WTC11 (cell line): ENCODE results near the gene PARD3B. TPM values are rescaled to one million over a fixed set of nuclear protein-coding genes. Genes with fewer than 3 reads are reported as not detected.

Experiments
- ATAC-seq: fragments of 200-7000 bp; cut with Tn5 transposase; 2 replicates; pipeline ENCODE4 v1.10.0; 2021; ENCODE audit warnings: mild to moderate bottlenecking, moderate library complexity
- CTCF ChIA-PET: fragments of 300-600 bp; sonication (Branson Sonifier 250); formaldehyde crosslinking; loops from one replicate; lab custom pipeline; 2021; ENCODE audit warnings: antibody characterized with exemption; lab: Charles Lee
- POLR2A ChIA-PET: fragments of 350-600 bp; sonication (Branson Sonifier 250); formaldehyde crosslinking; loops from one replicate; lab custom pipeline; 2021; ENCODE audit warnings: antibody characterized with exemption; lab: Charles Lee
- DNase-seq: peaks from one replicate; pipeline ENCODE4 v3.0.0; 2021; ENCODE audit warnings: low spot score
- H3K27ac Mint-ChIP-seq: 2 replicates; pipeline ENCODE4 v1.8.0; 2021; ENCODE audit warnings: mixed read lengths
- H3K27me3 Mint-ChIP-seq: 2 replicates; pipeline ENCODE4 v1.8.0; 2021; ENCODE audit warnings: low read depth, mild to moderate bottlenecking, moderate library complexity, mixed read lengths
- H3K36me3 Mint-ChIP-seq: 2 replicates; pipeline ENCODE4 v1.8.0; 2021; ENCODE audit warnings: mixed read lengths
- H3K4me1 Mint-ChIP-seq: 2 replicates; pipeline ENCODE4 v1.8.0; 2022; ENCODE audit warnings: mixed read lengths
- H3K4me3 Mint-ChIP-seq: 2 replicates; pipeline ENCODE4 v1.8.0; 2021; ENCODE audit warnings: mild to moderate bottlenecking, moderate library complexity, mixed read lengths
- H3K9me3 Mint-ChIP-seq: 2 replicates; pipeline ENCODE4 v1.8.0; 2021; ENCODE audit warnings: mixed read lengths
- AFF4 ChIP-seq: sonication (generic); formaldehyde crosslinking; IDR thresholded peaks from 2 replicates; pipeline ENCODE4 v1.8.1; 2023; ENCODE audit warnings: mild to moderate bottlenecking, missing genetic modification reagents, borderline replicate concordance
- CREM ChIP-seq: sonication (generic); formaldehyde crosslinking; IDR thresholded peaks from 2 replicates; pipeline ENCODE4 v1.8.1; 2022; ENCODE audit warnings: mild to moderate bottlenecking, missing genetic modification reagents, moderate library complexity
- CTCF ChIP-seq: fragments of 200-600 bp; IDR thresholded peaks from 2 replicates; pipeline ENCODE4 v1.8.0; 2022; ENCODE audit warnings: antibody characterized with exemption
- E2F1 ChIP-seq: sonication (generic); formaldehyde crosslinking; IDR thresholded peaks from 2 replicates; pipeline ENCODE4 v1.8.0; 2022; ENCODE audit warnings: mild to moderate bottlenecking, missing genetic modification reagents
- ERG ChIP-seq: fragments of 250-450 bp; sonication (Bioruptor Pico); IDR thresholded peaks from 2 replicates; pipeline ENCODE4 v1.8.0; 2021; ENCODE audit warnings: mild to moderate bottlenecking
- FOXJ3 ChIP-seq: sonication (generic); formaldehyde crosslinking; IDR thresholded peaks from 2 replicates; pipeline ENCODE4 v1.9.0; 2021; ENCODE audit warnings: missing genetic modification reagents, mild to moderate bottlenecking, borderline replicate concordance
- FOXK1 ChIP-seq: sonication (generic); formaldehyde crosslinking; IDR thresholded peaks from 2 replicates; pipeline ENCODE4 v1.8.0; 2022; ENCODE audit warnings: mild to moderate bottlenecking, moderate library complexity, missing genetic modification reagents
- HMGA2 ChIP-seq: fragments of 250-450 bp; sonication (Bioruptor Pico); IDR thresholded peaks from 2 replicates; pipeline ENCODE4 v1.4.0; 2021; ENCODE audit warnings: mild to moderate bottlenecking, moderate library complexity
- HMGXB4 ChIP-seq: sonication (generic); formaldehyde crosslinking; IDR thresholded peaks from 2 replicates; pipeline ENCODE4 v1.8.1; 2023; ENCODE audit warnings: mild to moderate bottlenecking, moderate library complexity, missing genetic modification reagents
- JUN ChIP-seq: sonication (generic); formaldehyde crosslinking; IDR thresholded peaks from 2 replicates; pipeline ENCODE4 v1.8.0; 2023; ENCODE audit warnings: mild to moderate bottlenecking, missing genetic modification reagents
- MYBL2 ChIP-seq: sonication (generic); formaldehyde crosslinking; IDR thresholded peaks from 2 replicates; pipeline ENCODE4 v1.8.1; 2023; ENCODE audit warnings: mild to moderate bottlenecking, moderate library complexity, missing genetic modification reagents
- NFATC4 ChIP-seq: fragments of 250-450 bp; sonication (Bioruptor Pico); IDR thresholded peaks from 2 replicates; pipeline ENCODE4 v1.9.0; 2021; ENCODE audit warnings: mild to moderate bottlenecking
- NFE2L1 ChIP-seq: sonication (generic); formaldehyde crosslinking; IDR thresholded peaks from 2 replicates; pipeline ENCODE4 v1.8.1; 2023; ENCODE audit warnings: missing genetic modification reagents
- NFYB ChIP-seq: sonication (generic); formaldehyde crosslinking; conservative IDR thresholded peaks from 2 replicates; pipeline ENCODE4 v1.8.0; 2022; ENCODE audit warnings: low read depth, missing genetic modification reagents
- SP1 ChIP-seq: sonication (generic); formaldehyde crosslinking; conservative IDR thresholded peaks from 2 replicates; pipeline ENCODE4 v1.8.1; 2022; ENCODE audit warnings: missing genetic modification reagents
- STAT6 ChIP-seq: sonication (generic); formaldehyde crosslinking; conservative IDR thresholded peaks from 2 replicates; pipeline ENCODE4 v1.8.1; 2023; ENCODE audit warnings: mild to moderate bottlenecking, low read depth, missing genetic modification reagents, moderate library complexity
- TCF7 ChIP-seq: sonication (generic); formaldehyde crosslinking; IDR thresholded peaks from 2 replicates; pipeline ENCODE4 v1.8.0; 2022; ENCODE audit warnings: mild to moderate bottlenecking, low read depth, missing genetic modification reagents, moderate library complexity
- USF1 ChIP-seq: sonication (generic); formaldehyde crosslinking; IDR thresholded peaks from 2 replicates; pipeline ENCODE4 v1.8.0; 2022; ENCODE audit warnings: mild to moderate bottlenecking, missing genetic modification reagents
- ZNF138 ChIP-seq: sonication (generic); formaldehyde crosslinking; conservative IDR thresholded peaks from 2 replicates; pipeline ENCODE4 v1.8.1; 2022; ENCODE audit warnings: mild to moderate bottlenecking, moderate library complexity, missing genetic modification reagents
- ZNF232 ChIP-seq: sonication (generic); formaldehyde crosslinking; IDR thresholded peaks from 2 replicates; pipeline ENCODE4 v1.8.0; 2022; ENCODE audit warnings: mild to moderate bottlenecking, missing genetic modification reagents
- ZNF425 ChIP-seq: fragments of 250-450 bp; sonication (Bioruptor Pico); conservative IDR thresholded peaks from 2 replicates; pipeline ENCODE4 v1.9.0; 2021; ENCODE audit warnings: mild to moderate bottlenecking
- total RNA-seq: library from RNA; stranded (reverse); gene quantifications from 3 replicates; pipeline ENCODE4 v1.2.3, GENCODE V29; 2021

PARD3B gene
- total RNA-seq, 1 experiment from 2014 or later, result 5.6 TPM

- Mint-ChIP-seq H3K36me3 (no peaks in the 10 kb centered on the region), H3K4me1 (peaks cover 21% of the 10 kb centered on the region), H3K9me3 (no peaks in the 10 kb centered on the region), H3K27ac (no peak overlapping the region), H3K4me3 (no peak overlapping the region), H3K27me3 (no peaks in the 10 kb centered on the region)
- CTCF ChIA-PET, result no interaction called here
- ATAC-seq (no peak), DNase-seq (no peak)
- TF ChIP-seq JUN (CRISPR knock-in tag) (no peak), CTCF (no peak), ERG (CRISPR knock-in tag) (no peak), NFE2L1 (CRISPR knock-in tag) (no peak), ZNF425 (CRISPR knock-in tag) (no peak), MYBL2 (CRISPR knock-in tag) (no peak), ZNF232 (no peak), SP1 (CRISPR knock-in tag) (no peak), CREM (CRISPR knock-in tag) (no peak), FOXK1 (CRISPR knock-in tag) (no peak), FOXJ3 (CRISPR knock-in tag) (no peak), NFYB (no peak), HMGXB4 (no peak), TCF7 (CRISPR knock-in tag) (no peak), ZNF138 (CRISPR knock-in tag) (no peak), E2F1 (CRISPR knock-in tag) (no peak), USF1 (CRISPR knock-in tag) (no peak), HMGA2 (no peak)
- POLR2A ChIA-PET, result no interaction called here
Observed at GRCh38 chr2:204665771-204666170, 120.5 kb downstream of the PARD3B start.

- Mint-ChIP-seq H3K4me1 (peaks cover 33% of the 10 kb centered on the region), H3K36me3 (no peaks in the 10 kb centered on the region), H3K4me3 (no peak overlapping the region), H3K9me3 (no peaks in the 10 kb centered on the region), H3K27me3 (no peaks in the 10 kb centered on the region), H3K27ac (no peak overlapping the region)
- POLR2A ChIA-PET, result interaction anchor here (0.7 kb wide), 1 partner anchor 15 kb away, joined by 4 read pairs; no protein-coding TSS in a partner anchor
- DNase-seq, result no peak
- CTCF ChIA-PET, result no interaction called here
- no peak for ATAC-seq
- TF ChIP-seq JUN (CRISPR knock-in tag), result no peak
- TF ChIP-seq AFF4 (CRISPR knock-in tag), result no peak
- TF ChIP-seq NFATC4 (CRISPR knock-in tag), result no peak
- TF ChIP-seq STAT6, result no peak
Observed at GRCh38 chr2:204667990-204668389, 122.7 kb downstream of the PARD3B start.
